GM18520 (cell line): ENCODE measurements around the gene LCA5.
"Not testable (repeated sequence)": the region's sequence is repeated elsewhere in the genome, so short reads cannot be mapped to it uniquely, and the experiment has no call there.

ENCODE experiments used
- ATAC-seq: cut with Tn5 transposase; IDR thresholded peaks from one replicate; pipeline ENCODE4 v1.9.1; 2021; ENCODE audit not compliant: unreplicated experiment

The LCA5 gene

GRCh38 chr6:79536954-79537747, at the start of gene LCA5:
TSS of gene LCA5 (minus strand) at chr6:79537430. CDS start at chr6:79518894, 18,536 bp downstream.
- ATAC-seq = peak; percentile 100

GRCh38 chr6:79586548-79586947, 49.3 kb upstream of the LCA5 start:
- no peak for ATAC-seq

DNA sequence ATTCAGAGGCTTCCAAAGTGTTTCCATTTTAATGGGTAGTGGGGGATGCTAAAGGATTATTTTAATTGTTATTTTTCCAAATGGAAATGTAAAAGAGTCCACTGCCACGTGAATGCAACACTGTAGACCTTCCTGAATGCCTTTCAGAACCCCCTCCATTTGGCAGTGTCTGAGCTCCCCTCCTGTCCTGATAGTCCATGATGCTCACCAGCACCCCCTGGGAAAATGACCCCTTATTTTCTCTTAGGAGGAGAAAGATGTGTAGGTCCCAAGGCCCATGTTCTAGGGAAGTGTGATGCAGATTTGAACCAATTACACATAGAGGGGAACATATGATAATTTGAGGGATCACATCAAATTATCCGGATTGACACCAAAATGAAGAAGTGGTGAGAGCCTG, 47.1 kb upstream of the LCA5 start:
- no peak for ATAC-seq

DNA sequence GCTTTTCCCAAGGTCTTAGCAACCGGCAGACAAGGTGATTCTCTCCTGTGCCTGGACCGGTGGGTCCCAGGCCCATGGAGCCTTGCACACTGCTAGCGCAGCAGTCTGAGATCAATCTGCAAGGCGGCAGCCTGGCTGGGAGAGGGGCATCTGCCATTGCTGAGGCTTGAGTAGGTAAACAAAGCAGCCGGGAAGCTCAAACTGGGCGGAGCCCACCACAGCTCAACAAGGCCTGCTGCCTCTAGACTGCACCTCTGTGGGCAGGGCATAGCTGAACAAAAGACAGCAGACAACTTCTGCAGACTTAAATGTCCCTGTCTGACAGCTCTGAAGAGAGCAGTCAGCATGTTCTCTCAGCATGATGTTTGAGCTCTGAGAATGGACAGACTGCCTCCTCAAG, 40.7 kb upstream of the LCA5 start:
- not testable (repeated sequence) for ATAC-seq

GRCh38 chr6:79574630-79575225, 37.5 kb upstream of the LCA5 start:
- ATAC-seq = no peak

GRCh38 chr6:79574174-79574573, 36.9 kb upstream of the LCA5 start:
- no peak for ATAC-seq

- ATAC-seq = peak; percentile 15
Observed at GRCh38 chr6:79571030-79571367, 33.8 kb upstream of the LCA5 start.

GRCh38 chr6:79570129-79571029, 33.1 kb upstream of the LCA5 start:
- peak; percentile 86 for ATAC-seq

DNA sequence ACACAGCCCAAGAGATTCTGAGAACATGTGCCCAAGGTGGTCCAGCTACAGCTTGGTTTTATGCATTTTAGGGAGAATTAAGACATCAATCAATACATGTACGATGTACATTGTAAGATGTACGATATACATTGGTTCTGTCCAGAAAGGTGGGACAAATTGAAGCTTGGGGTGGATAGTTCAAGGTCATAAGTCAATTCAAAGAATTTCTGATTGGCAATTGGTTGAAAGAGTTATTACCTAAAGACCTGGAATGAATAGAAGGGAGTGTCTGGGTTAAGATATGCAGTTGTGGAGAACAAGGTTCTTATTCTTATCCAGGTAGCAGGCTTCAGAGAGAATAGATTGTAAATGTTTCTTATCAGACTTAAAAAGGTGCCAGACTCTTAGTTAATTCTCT, 31.8 kb upstream of the LCA5 start:
- ATAC-seq = no peak

- ATAC-seq = no peak
Observed at GRCh38 chr6:79564636-79565035, 27.4 kb upstream of the LCA5 start.

DNA sequence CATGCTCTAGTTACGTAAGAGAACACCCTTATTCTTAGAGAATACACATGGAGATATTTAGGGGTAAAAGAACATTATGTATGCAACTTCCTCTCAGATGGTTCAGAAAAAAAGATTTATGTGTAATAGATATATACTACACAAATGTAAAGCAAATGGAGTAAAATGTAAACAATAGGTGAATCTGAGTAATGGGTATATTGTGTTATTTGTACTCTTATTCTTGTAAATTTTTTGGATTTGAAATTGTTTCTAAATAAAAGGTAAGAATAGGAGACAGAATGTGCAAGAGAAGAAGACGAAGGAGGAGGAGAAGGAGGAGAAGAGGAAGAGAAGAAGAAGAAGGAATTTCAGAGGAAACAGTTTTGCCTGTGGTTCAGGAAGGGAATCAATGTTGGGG, 22.5 kb upstream of the LCA5 start:
- no peak for ATAC-seq

- ATAC-seq = no peak
Observed at GRCh38 chr6:79557673-79558467, 20.6 kb upstream of the LCA5 start.

GRCh38 chr6:79554305-79554704, 17.1 kb upstream of the LCA5 start:
- no peak for ATAC-seq

GRCh38 chr6:79551401-79551800, 14.2 kb upstream of the LCA5 start:
- ATAC-seq = no peak

DNA sequence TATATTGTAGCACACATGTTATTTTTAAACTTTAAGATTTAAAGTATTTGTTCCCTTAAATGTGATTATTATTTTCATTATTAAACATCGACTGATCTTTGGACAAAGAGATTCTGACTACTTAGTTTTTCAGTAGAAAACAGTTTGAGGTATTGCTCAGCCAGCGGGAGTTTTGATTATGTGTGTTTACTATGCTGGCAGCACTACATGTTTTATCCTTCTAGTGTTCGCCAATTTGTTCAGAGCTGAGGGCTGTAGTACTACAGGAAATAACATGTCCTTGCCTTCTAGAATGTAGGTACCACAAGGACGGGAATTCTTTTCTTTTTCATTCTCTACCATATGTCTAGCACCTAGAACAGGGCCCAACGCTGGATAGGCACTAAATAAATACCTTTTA, 11.1 kb upstream of the LCA5 start:
- no peak for ATAC-seq

DNA sequence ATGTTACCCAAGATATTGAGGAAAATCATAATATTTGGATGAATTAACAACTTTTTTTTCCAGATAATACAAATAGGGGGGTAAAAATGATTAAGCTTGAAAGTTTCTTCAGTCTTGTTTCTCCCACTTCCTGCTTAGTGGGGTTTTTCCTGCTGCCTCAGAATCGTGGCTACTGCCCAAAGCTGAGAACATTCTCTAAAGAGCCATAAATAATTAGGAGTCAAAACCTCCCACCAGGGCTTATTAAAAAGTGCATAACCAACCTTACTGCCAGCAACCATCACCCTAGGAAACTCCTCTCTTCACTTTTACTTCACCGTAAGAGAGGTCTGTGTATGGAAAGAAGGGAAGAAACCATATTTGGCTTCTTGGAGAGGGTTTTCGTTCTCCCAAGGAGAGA, 9.0 kb upstream of the LCA5 start:
- no peak for ATAC-seq

GRCh38 chr6:79544939-79545450, 7.8 kb upstream of the LCA5 start:
- ATAC-seq = peak; percentile 83

DNA sequence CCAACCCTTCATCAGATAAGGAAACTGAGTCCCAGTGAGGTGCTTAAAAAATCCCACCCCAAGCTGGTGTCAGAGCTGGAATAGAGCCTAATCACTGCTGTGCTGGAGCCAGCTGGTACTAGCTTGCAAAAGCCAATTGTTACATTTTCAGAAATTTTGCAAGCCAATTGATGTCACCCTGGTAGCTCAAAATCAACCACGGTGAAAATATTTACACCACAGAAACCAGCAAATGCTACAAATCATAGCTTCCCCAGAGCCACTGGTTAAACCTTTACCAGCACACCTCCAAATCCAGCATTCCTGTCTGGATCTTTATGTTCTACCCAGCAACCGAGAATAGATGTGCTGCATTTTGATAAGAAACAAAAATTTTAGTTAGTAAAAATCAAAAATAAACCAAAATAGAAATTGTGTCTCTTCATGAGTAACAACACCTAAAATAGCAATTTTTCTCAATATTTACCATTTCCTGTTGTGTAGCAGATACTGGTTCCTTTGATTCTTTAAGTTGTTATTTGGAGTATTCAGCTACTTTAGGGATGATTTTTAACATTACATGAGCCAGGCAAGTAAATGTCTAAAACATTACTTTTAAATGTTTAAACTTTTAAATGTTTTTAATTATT, 7.2 kb upstream of the LCA5 start:
- peak; percentile 29 for ATAC-seq

GRCh38 chr6:79543886-79544285, 6.7 kb upstream of the LCA5 start:
- ATAC-seq = no peak

DNA sequence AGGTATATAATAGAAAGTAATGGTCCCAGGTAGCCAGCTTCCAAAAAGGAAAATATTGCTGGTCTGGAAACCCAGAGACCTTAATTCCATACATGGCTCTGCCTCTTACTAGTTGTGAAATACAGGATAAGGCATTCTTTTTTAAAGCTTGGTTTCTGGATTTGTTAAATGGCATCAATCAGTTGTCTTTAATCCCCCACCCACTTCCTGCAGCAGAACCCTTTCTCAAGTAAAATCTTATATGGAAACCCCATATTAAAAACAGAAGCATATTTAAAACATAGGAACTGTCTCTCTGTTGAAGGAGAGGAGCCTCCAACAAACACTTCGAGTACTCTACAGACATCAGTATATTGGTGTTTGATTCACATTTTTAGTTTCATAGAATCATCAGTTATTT, 6.2 kb upstream of the LCA5 start:
- no peak for ATAC-seq
